Kidney epithelial cell (primary cell): ENCODE data around the gene EXTL2. TPM values are rescaled to one million over a fixed set of nuclear protein-coding genes. Genes with fewer than 3 reads are reported as not detected.
"Not testable (repeated sequence)": the region's sequence is repeated elsewhere in the genome, so short reads cannot be mapped to it uniquely, and the experiment has no call there.

Experiments
- DNase-seq: peaks from one replicate; pipeline ENCODE4 v3.0.0-alpha.2; 2010; ENCODE audit warnings: low read depth
- H3K27me3 ChIP-seq: 2 replicates; pipeline ENCODE4 v1.6.0; 2011; ENCODE audit warnings: low read length; ENCODE audit not compliant: control insufficient read depth, insufficient read depth
- H3K36me3 ChIP-seq: 2 replicates; pipeline ENCODE4 v1.5.1; 2011; ENCODE audit warnings: low read length; ENCODE audit not compliant: control insufficient read depth, insufficient read depth
- H3K4me3 ChIP-seq: 2 replicates; pipeline ENCODE4 v1.5.1; 2011; ENCODE audit warnings: low read depth, mild to moderate bottlenecking, control low read depth, low read length
- total RNA-seq: library from RNA; depleted of rRNA; stranded (reverse); fragments of >200 nt; gene quantifications from 2 replicates; pipeline ENCODE4 v1.2.3, GENCODE V29; 2015
- TF ChIP-seq, protein P1 (sequence below): IDR thresholded peaks from 2 replicates; pipeline ENCODE4 v1.5.1; 2011; ENCODE audit warnings: mild to moderate bottlenecking, moderate library complexity, low read length, control low read depth, inconsistent platforms; ENCODE audit not compliant: insufficient read depth, poor library complexity, severe bottlenecking

Gene EXTL2
- total RNA-seq, 1 donor from 2014 or later: 10.2 TPM

DNA sequence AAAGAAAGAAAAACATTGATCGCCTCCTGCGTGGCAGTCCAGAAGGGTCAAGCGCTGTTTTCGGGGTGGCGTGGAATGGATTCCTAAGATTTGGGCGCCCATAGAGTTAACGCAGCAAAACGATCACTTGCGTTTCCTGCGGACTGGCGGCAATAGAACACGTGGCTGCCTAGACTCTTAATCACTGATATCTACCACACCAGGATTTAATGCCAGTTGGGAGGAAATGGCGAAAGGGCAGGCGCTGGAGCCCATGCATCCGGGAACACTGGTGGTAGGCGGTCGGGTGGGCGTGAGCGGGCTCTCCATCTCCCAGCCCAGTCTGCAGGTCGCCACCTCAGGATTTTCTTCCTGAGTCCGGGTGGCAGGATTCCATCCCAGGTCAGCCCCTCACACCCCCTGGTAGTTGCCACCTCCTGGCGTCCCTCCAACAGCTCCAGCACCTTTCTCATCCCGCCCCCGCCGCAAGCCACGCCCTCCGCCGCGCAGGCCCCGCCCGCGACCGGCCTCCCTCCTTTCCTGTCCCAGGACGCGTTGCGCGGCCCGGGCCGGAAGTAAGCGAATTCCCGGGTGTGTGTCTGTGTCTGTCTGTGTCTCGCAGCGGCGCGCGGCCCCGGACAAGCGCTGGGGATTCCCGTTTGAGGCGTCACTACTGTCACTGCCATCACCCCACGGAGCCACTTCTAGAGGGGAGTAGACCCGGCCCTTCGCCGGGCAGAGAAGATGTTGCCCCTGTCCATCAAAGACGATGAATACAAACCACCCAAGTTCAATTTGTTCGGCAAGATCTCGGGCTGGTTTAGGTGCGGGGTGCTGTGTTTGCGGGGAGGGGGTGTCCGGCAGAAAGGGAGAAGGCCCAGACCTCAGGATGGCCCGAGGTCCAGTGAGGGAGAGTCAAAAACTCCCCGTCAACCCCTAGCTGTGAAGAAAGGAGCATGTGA lies 1.2 kb upstream of the EXTL2 start, which contains the start of gene SLC30A7:
SLC30A7 (plus strand) TSS at position 551 of the 941 bp plus-strand sequence; CDS start at position 724, 173 bp downstream.
- DNase-seq: peak; percentile 59
- TF ChIP-seq, protein P1, sequence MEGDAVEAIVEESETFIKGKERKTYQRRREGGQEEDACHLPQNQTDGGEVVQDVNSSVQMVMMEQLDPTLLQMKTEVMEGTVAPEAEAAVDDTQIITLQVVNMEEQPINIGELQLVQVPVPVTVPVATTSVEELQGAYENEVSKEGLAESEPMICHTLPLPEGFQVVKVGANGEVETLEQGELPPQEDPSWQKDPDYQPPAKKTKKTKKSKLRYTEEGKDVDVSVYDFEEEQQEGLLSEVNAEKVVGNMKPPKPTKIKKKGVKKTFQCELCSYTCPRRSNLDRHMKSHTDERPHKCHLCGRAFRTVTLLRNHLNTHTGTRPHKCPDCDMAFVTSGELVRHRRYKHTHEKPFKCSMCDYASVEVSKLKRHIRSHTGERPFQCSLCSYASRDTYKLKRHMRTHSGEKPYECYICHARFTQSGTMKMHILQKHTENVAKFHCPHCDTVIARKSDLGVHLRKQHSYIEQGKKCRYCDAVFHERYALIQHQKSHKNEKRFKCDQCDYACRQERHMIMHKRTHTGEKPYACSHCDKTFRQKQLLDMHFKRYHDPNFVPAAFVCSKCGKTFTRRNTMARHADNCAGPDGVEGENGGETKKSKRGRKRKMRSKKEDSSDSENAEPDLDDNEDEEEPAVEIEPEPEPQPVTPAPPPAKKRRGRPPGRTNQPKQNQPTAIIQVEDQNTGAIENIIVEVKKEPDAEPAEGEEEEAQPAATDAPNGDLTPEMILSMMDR: no peak
- Histone ChIP-seq H3K27me3 (no peaks in the 10 kb centered on the region), H3K36me3 (no peaks in the 10 kb centered on the region), H3K4me3 (peak within 1 kb of the TSS; percentile 86)

DNA sequence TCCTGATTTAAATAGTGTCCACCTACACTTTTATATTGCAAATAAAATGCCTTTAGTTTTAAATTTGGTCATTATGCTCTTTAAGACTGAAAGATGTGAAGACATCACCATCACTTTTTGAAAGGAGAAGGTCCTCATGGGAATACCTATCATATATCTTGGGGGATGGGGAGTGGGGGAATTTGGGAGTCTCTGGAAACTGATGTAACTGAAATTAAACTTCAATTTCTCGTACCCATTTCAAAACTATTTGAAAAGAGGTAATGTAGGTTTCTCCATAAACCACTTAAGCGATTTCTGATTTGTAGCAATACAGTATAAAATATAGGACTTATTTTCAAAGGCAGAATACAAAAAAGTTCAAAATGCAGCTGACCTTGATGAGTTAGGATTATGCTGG lies 924 bp downstream of the EXTL2 start:
- H3K4me3 ChIP-seq: peak overlapping the region; percentile 86
- DNase-seq: no peak
- TF ChIP-seq, protein P1: no peak
- H3K27me3 ChIP-seq: no peaks in the 10 kb centered on the region
- no peaks in the 10 kb centered on the region for H3K36me3 ChIP-seq

DNA sequence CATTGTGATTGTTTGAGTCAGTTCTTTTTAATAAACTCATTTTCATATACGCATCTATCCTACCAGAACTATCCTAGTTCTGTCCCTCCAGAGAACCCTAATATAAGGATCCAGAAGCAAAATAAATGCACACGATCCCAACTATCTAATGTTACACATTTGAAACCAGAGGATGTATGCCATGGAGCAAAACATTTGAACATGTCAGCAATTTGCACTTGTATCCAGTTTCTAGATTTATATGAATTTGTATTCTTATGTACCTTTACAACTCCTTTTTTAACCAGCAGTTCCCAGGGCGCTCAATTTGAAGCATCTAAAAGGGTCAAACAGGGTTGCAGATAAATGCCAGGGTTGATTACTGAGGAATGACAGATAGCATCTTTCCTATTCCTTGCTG lies 2.1 kb downstream of the EXTL2 start:
- Histone ChIP-seq H3K27me3 (no peaks in the 10 kb centered on the region), H3K4me3 (no peak overlapping the region), H3K36me3 (no peaks in the 10 kb centered on the region)
- TF ChIP-seq, protein P1: no peak
- no peak for DNase-seq

DNA sequence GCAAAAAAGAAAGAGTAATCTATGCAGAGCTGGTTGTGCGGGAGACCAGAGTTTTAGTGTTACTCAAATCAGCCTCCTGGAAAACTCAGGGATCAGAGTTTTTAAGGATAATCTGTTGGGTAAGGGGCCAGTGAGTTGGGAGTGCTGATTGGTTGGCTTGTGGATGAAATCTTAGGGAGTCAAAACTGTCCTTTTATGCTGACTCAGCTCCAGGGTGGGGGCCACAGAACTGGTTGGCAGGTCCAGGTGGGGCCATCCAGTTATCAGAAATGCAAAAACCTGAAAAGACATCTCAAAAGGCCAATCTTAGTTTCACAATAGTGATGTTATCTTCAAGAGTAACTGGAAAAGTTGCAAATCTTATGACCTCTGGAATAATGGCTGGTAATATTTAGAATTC lies 3.3 kb downstream of the EXTL2 start:
- Histone ChIP-seq H3K27me3 (no peaks in the 10 kb centered on the region), H3K36me3 (no peaks in the 10 kb centered on the region), H3K4me3 (no peak overlapping the region)
- no peak for DNase-seq
- TF ChIP-seq, protein P1: no peak

DNA sequence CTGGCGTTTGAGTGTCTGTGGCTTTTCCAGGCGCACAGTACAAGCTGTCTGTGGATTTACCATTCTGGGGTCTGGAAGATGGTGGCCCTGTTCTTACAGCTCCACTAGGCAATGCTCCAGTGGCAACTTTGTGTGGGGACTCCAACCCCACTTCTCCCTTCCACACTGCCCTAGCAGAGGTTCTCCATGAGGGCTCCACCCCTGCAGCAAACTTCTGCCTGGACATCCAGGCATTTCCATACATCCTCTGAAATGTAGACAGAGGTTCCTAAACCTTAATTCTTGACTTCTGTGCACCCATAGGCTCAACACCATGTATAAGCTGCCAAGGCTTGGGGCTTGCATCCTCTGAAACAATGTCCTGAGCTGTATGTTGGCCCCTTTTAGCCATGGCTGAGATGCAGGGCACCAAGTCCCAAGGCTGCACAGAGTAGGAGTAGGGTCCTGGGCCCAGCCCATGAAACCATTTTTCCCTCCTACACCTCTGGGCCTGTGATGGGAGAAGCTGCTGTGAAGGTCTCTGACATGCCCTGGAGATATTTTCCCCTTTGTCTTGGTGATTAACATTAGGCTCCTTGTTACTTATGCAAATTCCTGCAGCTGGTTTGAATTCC lies 4.7 kb downstream of the EXTL2 start:
- not testable (repeated sequence) for H3K4me3 ChIP-seq, H3K36me3 ChIP-seq, H3K27me3 ChIP-seq, DNase-seq

DNA sequence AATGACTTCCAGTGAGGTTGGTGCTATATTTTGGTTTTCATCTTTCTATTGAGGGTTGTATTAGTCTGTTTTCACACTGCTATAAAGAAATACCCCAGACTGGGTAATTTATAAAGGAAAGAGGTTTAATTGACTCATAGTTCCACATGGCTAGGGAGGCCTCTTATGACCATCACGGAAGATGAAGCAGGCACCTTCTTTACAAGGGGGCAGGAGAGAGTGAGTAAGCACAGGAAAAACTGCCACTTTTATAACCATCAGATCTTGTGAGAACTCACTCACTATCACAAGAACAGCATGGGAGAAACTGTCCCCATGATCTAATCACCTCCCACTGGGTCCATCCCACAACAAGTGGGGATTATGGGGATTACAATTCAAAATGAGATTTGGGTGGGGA lies 5.6 kb downstream of the EXTL2 start:
- H3K27me3 ChIP-seq, H3K4me3 ChIP-seq, DNase-seq, H3K36me3 ChIP-seq: not testable (repeated sequence)
